ENCODE data around the gene EFCC1. TPM values are rescaled to one million over a fixed set of nuclear protein-coding genes. Genes with fewer than 3 reads are reported as not detected.

Gene EFCC1
- total RNA-seq, 1 experiment from 2014 or later: 0.24 TPM

DNA sequence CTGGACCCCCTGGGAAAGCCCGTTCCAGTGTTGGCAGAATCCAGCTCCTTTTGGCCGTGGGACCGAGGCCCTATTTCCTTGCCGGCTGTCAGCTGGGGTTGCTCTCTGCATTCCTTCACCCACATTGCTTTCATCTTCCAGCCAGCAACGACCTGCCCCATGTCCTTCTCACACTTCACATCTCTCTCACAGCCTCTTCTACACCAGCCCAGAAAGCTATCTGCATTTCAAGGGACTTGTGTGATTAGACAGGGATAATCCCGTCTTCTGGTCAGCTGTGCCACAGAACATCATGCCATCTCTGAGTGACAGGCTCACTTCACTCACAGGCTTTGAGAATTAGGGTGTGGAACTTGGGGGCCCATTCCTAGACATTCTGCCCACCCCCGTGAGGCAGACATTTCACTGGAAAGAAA, 16.4 kb downstream of the EFCC1 start:
- intact Hi-C loops (cut with micrococcal nuclease; ENCODE audit: unreplicated experiment): loop anchor here (2.0 kb wide), 1 partner anchor 47 kb away; no protein-coding TSS in a partner anchor
- CTCF ChIA-PET: interaction anchor here (1.0 to 2.1 kb wide), 4 partner anchors 9 to 47 kb away, joined by 3 to 33 read pairs (median 10); no protein-coding TSS in a partner anchor
- H3K36me3 ChIP-seq (ENCODE audit: low read depth): no peaks in the 10 kb centered on the region
- no peaks in the 10 kb centered on the region for H3K79me2 ChIP-seq (ENCODE audit: low read depth)
- H2AFZ ChIP-seq: no peak overlapping the region
- no peak overlapping the region for H3K4me2 ChIP-seq
- no peaks in the 10 kb centered on the region for H3K27me3 ChIP-seq (ENCODE audit: insufficient read depth, low read depth)
- BruUV-seq (replicated peaks): no TSS peak
- H3K9me2 ChIP-seq (ENCODE audit: insufficient read depth): no peaks in the 10 kb centered on the region
- no peak overlapping the region for H3K27ac ChIP-seq
- POLR2A ChIA-PET (ENCODE audit: unreplicated experiment): interaction anchor here (0.5 kb wide), 1 partner anchor 104 kb away, joined by 14 read pairs; the partner anchor contains the start of gene RAB43
- no peaks in the 10 kb centered on the region for H3K9me3 ChIP-seq (ENCODE audit: insufficient read depth, low read depth)
- no peak for DNase-seq
- H4K20me1 ChIP-seq (ENCODE audit: insufficient read depth): no peaks in the 10 kb centered on the region
- no peak overlapping the region for H3K4me3 ChIP-seq
- peaks cover 12% of the 10 kb centered on the region for H3K4me1 ChIP-seq (replicated peaks; ENCODE audit: insufficient read depth)
- no peaks in the 10 kb centered on the region for H3F3A ChIP-seq (ENCODE audit: insufficient read depth, low read depth)
- TF ChIP-seq EZH2 (IDR thresholded peaks at IDR 0.05; ENCODE audit: low read depth): no peak
- TF ChIP-seq, protein P1, sequence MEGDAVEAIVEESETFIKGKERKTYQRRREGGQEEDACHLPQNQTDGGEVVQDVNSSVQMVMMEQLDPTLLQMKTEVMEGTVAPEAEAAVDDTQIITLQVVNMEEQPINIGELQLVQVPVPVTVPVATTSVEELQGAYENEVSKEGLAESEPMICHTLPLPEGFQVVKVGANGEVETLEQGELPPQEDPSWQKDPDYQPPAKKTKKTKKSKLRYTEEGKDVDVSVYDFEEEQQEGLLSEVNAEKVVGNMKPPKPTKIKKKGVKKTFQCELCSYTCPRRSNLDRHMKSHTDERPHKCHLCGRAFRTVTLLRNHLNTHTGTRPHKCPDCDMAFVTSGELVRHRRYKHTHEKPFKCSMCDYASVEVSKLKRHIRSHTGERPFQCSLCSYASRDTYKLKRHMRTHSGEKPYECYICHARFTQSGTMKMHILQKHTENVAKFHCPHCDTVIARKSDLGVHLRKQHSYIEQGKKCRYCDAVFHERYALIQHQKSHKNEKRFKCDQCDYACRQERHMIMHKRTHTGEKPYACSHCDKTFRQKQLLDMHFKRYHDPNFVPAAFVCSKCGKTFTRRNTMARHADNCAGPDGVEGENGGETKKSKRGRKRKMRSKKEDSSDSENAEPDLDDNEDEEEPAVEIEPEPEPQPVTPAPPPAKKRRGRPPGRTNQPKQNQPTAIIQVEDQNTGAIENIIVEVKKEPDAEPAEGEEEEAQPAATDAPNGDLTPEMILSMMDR (conservative IDR thresholded peaks at IDR 0.05): no peak

DNA sequence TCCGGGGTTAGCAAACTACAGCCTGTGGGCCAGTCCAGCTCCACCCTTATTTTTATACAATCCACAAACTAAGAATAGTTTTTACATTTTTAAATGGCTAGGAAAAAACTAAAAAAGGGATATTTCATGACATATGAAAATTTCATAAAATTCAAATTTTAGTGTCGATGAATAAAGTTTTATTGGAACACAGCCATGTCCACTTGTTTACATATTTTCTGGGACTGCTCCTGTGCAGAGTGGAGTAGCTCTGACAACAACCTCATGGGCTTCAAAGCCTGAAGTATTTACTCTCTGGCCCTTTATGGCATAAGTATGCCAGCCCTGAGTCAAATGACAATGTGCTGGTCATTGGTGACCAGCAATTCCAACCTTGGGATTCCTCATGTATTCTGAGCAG, 17.2 kb downstream of the EFCC1 start:
- intact Hi-C loops (cut with micrococcal nuclease; ENCODE audit: unreplicated experiment): no loop called here
- Histone ChIP-seq H4K20me1 (ENCODE audit: insufficient read depth) (no peaks in the 10 kb centered on the region), H3K4me3 (no peak overlapping the region), H3K9me2 (ENCODE audit: insufficient read depth) (no peaks in the 10 kb centered on the region), H3K27me3 (ENCODE audit: insufficient read depth, low read depth) (no peaks in the 10 kb centered on the region), H3K4me2 (no peak overlapping the region), H3K9me3 (ENCODE audit: insufficient read depth, low read depth) (no peaks in the 10 kb centered on the region), H2AFZ (no peak overlapping the region), H3K27ac (no peak overlapping the region), H3F3A (ENCODE audit: insufficient read depth, low read depth) (no peaks in the 10 kb centered on the region), H3K4me1 (replicated peaks; ENCODE audit: insufficient read depth) (peaks cover 12% of the 10 kb centered on the region), H3K79me2 (ENCODE audit: low read depth) (no peaks in the 10 kb centered on the region), H3K36me3 (ENCODE audit: low read depth) (no peaks in the 10 kb centered on the region)
- BruUV-seq (replicated peaks): no TSS peak
- ChIA-PET POLR2A (ENCODE audit: unreplicated experiment) (interaction anchor here (0.5 kb wide), 1 partner anchor 102 kb away, joined by 4 read pairs; no protein-coding TSS in a partner anchor), CTCF (no interaction called here)
- TF ChIP-seq, protein P1 (conservative IDR thresholded peaks at IDR 0.05): no peak
- no peak for TF ChIP-seq EZH2 (IDR thresholded peaks at IDR 0.05; ENCODE audit: low read depth)
- no peak for DNase-seq

- Histone ChIP-seq H3K4me2 (no peak overlapping the region), H3K4me3 (no peak overlapping the region), H3K27me3 (ENCODE audit: insufficient read depth, low read depth) (no peaks in the 10 kb centered on the region), H3K27ac (no peak overlapping the region), H3F3A (ENCODE audit: insufficient read depth, low read depth) (no peaks in the 10 kb centered on the region), H3K79me2 (ENCODE audit: low read depth) (no peaks in the 10 kb centered on the region), H3K9me2 (ENCODE audit: insufficient read depth) (no peaks in the 10 kb centered on the region), H4K20me1 (ENCODE audit: insufficient read depth) (no peaks in the 10 kb centered on the region), H3K36me3 (ENCODE audit: low read depth) (no peaks in the 10 kb centered on the region), H3K9me3 (ENCODE audit: insufficient read depth, low read depth) (no peaks in the 10 kb centered on the region), H2AFZ (no peak overlapping the region), H3K4me1 (replicated peaks; ENCODE audit: insufficient read depth) (peaks cover 12% of the 10 kb centered on the region)
- TF ChIP-seq, protein P1 (conservative IDR thresholded peaks at IDR 0.05): no peak
- TF ChIP-seq EZH2 (IDR thresholded peaks at IDR 0.05; ENCODE audit: low read depth): no peak
- no TSS peak for BruUV-seq (replicated peaks)
- no peak for DNase-seq
- intact Hi-C loops (cut with micrococcal nuclease; ENCODE audit: unreplicated experiment): no loop called here
- POLR2A ChIA-PET (ENCODE audit: unreplicated experiment): no interaction called here
- CTCF ChIA-PET: no interaction called here
Observed at GRCh38 chr3:129018751-129019150, 17.6 kb downstream of the EFCC1 start.

Measured in PC-9 (cell line).